ENCODE data around the gene ZNF19.
A peak's percentile ranks its signal among the peaks of the same experiment; 100 is the strongest.

Gene ZNF19

DNA sequence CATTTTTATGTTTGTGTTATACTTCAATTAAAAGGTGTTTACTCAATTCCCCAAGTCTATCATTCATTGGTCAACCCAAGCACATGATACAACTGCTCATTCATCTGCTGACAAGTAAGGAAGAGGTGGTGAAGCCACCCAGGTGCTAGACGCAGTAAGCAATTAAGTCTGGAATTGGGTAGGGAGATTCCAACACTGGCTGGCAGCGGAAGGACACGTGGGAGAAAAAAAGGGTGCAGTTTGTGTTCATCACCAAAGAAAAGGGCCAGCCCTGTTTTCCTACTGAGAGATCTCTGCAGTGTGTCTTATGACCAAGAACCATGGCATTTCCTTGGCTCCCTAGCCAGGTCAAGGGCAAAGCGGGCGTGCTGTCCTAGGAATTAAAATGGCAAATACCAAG is 15.2 kb downstream of the ZNF19 start:
- Histone ChIP-seq H3K4me1 (ENCODE audit: control insufficient read depth, insufficient read depth, low read length, poor library complexity, severe bottlenecking) (no peaks in the 10 kb centered on the region), H3K27ac (ENCODE audit: insufficient read depth, low read length, poor library complexity, severe bottlenecking) (no peak overlapping the region), H3K27me3 (replicated peaks; ENCODE audit: control insufficient read depth, insufficient read depth, low read length, poor library complexity, severe bottlenecking) (no peaks in the 10 kb centered on the region), H3K36me3 (ENCODE audit: control insufficient read depth, insufficient read depth, low read length) (peaks cover 10% of the 10 kb centered on the region), H3K9me3 (ENCODE audit: control insufficient read depth, low read length) (no peaks in the 10 kb centered on the region), H3K4me3 (ENCODE audit: insufficient read depth, low read depth, low read length, poor library complexity, severe bottlenecking) (no peak overlapping the region)
- no peak for DNase-seq

DNA sequence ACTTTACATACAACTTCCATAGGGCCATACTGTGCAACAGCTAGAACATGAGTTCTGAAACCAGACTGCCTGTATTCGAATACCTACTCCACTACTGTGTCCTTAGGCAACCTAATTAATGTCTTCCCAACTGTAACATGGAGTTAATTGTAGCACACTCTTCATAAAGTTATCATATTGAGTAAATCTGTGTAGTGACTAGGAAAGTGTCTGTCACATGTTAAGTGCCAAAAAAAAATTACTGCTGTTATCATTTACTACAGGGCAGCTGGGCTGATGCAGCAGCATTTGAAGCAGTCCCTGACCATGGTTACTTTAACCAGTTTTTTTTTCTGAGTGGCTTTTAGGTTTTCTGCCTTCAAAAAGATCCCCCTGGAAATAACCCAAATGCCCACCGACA is 16.2 kb downstream of the ZNF19 start:
- Histone ChIP-seq H3K27ac (ENCODE audit: insufficient read depth, low read length, poor library complexity, severe bottlenecking) (no peak overlapping the region), H3K9me3 (ENCODE audit: control insufficient read depth, low read length) (no peaks in the 10 kb centered on the region)

DNA sequence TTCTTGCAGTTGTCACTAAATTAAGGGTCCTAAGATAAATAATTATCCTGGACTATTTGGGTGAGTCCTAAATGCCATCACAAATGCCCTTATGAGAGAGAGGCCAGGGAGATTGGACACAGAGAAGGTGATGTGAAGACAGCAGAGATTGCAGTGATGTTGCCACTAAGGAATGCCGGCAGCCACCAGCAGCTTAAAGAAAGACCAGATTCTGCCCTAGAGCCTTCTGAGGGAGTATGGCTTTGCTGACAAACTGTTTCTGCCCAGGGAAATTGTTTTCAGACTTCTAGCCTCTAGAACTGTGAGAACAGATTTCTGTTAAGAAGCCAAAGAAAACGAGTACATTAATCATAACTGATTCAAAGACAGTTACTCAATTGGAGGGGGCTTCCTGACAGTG is 17.1 kb downstream of the ZNF19 start:
- Histone ChIP-seq H3K36me3 (ENCODE audit: control insufficient read depth, insufficient read depth, low read length) (peaks cover 10% of the 10 kb centered on the region), H3K9me3 (ENCODE audit: control insufficient read depth, low read length) (no peaks in the 10 kb centered on the region), H3K4me3 (ENCODE audit: insufficient read depth, low read depth, low read length, poor library complexity, severe bottlenecking) (no peak overlapping the region), H3K27me3 (replicated peaks; ENCODE audit: control insufficient read depth, insufficient read depth, low read length, poor library complexity, severe bottlenecking) (no peaks in the 10 kb centered on the region), H3K27ac (ENCODE audit: insufficient read depth, low read length, poor library complexity, severe bottlenecking) (no peak overlapping the region), H3K4me1 (ENCODE audit: control insufficient read depth, insufficient read depth, low read length, poor library complexity, severe bottlenecking) (no peaks in the 10 kb centered on the region)
- DNase-seq, result no peak

More for the DNA sequence above, 16.2 kb downstream of the ZNF19 start:
- no peak overlapping the region for H3K4me3 ChIP-seq (ENCODE audit: insufficient read depth, low read depth, low read length, poor library complexity, severe bottlenecking)
- no peaks in the 10 kb centered on the region for H3K4me1 ChIP-seq (ENCODE audit: control insufficient read depth, insufficient read depth, low read length, poor library complexity, severe bottlenecking)
- H3K36me3 ChIP-seq (ENCODE audit: control insufficient read depth, insufficient read depth, low read length), result peaks cover 10% of the 10 kb centered on the region
- DNase-seq, result no peak
- no peaks in the 10 kb centered on the region for H3K27me3 ChIP-seq (replicated peaks; ENCODE audit: control insufficient read depth, insufficient read depth, low read length, poor library complexity, severe bottlenecking)

- Histone ChIP-seq H3K27me3 (replicated peaks; ENCODE audit: control insufficient read depth, insufficient read depth, low read length, poor library complexity, severe bottlenecking) (no peaks in the 10 kb centered on the region), H3K27ac (ENCODE audit: insufficient read depth, low read length, poor library complexity, severe bottlenecking) (no peak overlapping the region), H3K4me3 (ENCODE audit: insufficient read depth, low read depth, low read length, poor library complexity, severe bottlenecking) (no peak overlapping the region), H3K9me3 (ENCODE audit: control insufficient read depth, low read length) (no peaks in the 10 kb centered on the region), H3K4me1 (ENCODE audit: control insufficient read depth, insufficient read depth, low read length, poor library complexity, severe bottlenecking) (no peaks in the 10 kb centered on the region), H3K36me3 (ENCODE audit: control insufficient read depth, insufficient read depth, low read length) (no peaks in the 10 kb centered on the region)
- peak; percentile 7 to 24 (median 15) for DNase-seq
These were observed 21.3 kb downstream of the ZNF19 start for GRCh38 chr16:71467810-71468209.

GRCh38 chr16:71464231-71464630 is 24.9 kb downstream of the ZNF19 start:
- H3K27ac ChIP-seq (ENCODE audit: insufficient read depth, low read length, poor library complexity, severe bottlenecking), result no peak overlapping the region
- no peak overlapping the region for H3K4me3 ChIP-seq (ENCODE audit: insufficient read depth, low read depth, low read length, poor library complexity, severe bottlenecking)
- no peak for DNase-seq
- H3K4me1 ChIP-seq (ENCODE audit: control insufficient read depth, insufficient read depth, low read length, poor library complexity, severe bottlenecking), result peaks cover 3% of the 10 kb centered on the region
- H3K27me3 ChIP-seq (replicated peaks; ENCODE audit: control insufficient read depth, insufficient read depth, low read length, poor library complexity, severe bottlenecking), result no peaks in the 10 kb centered on the region
- H3K36me3 ChIP-seq (ENCODE audit: control insufficient read depth, insufficient read depth, low read length), result no peaks in the 10 kb centered on the region
- H3K9me3 ChIP-seq (ENCODE audit: control insufficient read depth, low read length), result no peaks in the 10 kb centered on the region

DNA sequence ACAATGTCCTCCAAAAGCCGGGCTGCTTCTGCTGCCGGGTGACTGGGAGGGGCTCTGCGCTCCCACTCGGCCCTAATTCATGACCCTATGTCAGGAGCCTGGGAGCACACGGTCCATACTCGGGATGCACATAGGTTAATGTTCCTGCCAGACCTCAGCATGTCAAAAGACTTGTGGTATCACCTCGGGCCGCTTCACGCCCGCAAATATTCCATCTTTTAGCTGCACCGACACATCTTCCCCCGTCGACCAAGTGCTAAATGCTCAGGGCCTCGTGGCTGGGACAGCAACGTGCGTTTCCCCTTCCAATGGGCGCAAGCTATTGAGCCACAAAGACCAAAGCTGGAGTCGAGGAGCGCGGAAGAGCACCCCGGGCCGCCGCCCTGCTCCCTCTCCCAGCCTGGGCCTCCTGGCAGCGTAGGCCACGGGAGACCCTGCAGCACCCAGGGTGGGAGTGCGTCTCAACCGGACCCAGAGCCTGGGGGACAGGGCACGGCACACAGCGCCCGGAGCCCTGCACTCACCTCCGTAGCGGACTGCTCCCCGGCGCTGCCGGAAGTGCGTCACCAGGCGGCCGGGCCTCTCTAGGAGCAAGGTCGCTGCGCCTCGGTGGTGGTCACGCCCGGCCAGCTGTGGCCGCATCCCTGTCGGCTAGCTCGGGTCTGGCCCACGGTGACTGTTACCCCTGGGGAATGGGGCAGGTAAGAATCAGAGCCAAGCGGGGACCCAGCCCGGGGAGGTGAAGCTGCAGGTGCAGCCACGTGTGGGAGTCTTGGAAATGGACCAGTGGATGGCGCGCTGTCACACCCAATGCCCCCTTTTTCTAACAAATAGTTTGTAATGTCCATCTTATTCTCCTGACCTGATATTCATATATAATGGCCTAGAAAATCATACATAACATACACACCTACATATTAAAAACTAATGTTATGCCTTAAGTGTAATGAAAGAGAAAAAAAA is 27.2 kb downstream of the ZNF19 start, which contains the start of gene ZNF23:
Gene ZNF23, minus strand, starts transcription at position 562 of the 963 bp plus-strand sequence. CDS start 5,451 bp downstream, outside the sequence.
- peak; percentile 51 to 60 (median 56) for DNase-seq
- Histone ChIP-seq H3K4me1 (ENCODE audit: control insufficient read depth, insufficient read depth, low read length, poor library complexity, severe bottlenecking) (peaks cover 3% of the 10 kb centered on the region), H3K27me3 (replicated peaks; ENCODE audit: control insufficient read depth, insufficient read depth, low read length, poor library complexity, severe bottlenecking) (no peaks in the 10 kb centered on the region), H3K36me3 (ENCODE audit: control insufficient read depth, insufficient read depth, low read length) (no peaks in the 10 kb centered on the region), H3K9me3 (ENCODE audit: control insufficient read depth, low read length) (no peaks in the 10 kb centered on the region), H3K4me3 (ENCODE audit: insufficient read depth, low read depth, low read length, poor library complexity, severe bottlenecking) (peak within 1 kb of the TSS; percentile 99), H3K27ac (ENCODE audit: insufficient read depth, low read length, poor library complexity, severe bottlenecking) (peak within 1 kb of the TSS; percentile 76)

DNA sequence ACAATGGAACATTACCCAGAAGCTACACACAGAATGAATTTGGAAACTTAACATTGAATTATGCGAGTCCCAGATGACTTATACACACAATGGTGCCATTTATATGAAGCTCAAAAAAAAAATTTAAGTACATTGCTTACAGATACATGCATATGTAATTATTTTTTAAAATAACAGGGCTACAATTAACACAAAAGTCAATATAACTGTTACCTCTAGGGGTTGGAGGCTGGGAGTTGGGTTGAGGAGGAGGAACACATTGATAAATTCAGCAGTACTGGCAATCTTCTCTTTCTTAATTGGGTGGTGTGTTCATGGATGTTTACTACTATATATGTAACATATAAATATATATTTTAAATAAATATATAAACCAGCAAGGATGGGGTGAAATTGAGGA is 28.2 kb downstream of the ZNF19 start:
- no peaks in the 10 kb centered on the region for H3K27me3 ChIP-seq (replicated peaks; ENCODE audit: control insufficient read depth, insufficient read depth, low read length, poor library complexity, severe bottlenecking)
- no peaks in the 10 kb centered on the region for H3K9me3 ChIP-seq (ENCODE audit: control insufficient read depth, low read length)
- no peaks in the 10 kb centered on the region for H3K36me3 ChIP-seq (ENCODE audit: control insufficient read depth, insufficient read depth, low read length)
- peaks cover 3% of the 10 kb centered on the region for H3K4me1 ChIP-seq (ENCODE audit: control insufficient read depth, insufficient read depth, low read length, poor library complexity, severe bottlenecking)
- no peak overlapping the region for H3K27ac ChIP-seq (ENCODE audit: insufficient read depth, low read length, poor library complexity, severe bottlenecking)
- H3K4me3 ChIP-seq (ENCODE audit: insufficient read depth, low read depth, low read length, poor library complexity, severe bottlenecking), result no peak overlapping the region
- no peak for DNase-seq

- H3K36me3 ChIP-seq (ENCODE audit: control insufficient read depth, insufficient read depth, low read length), result no peaks in the 10 kb centered on the region
- peaks cover 3% of the 10 kb centered on the region for H3K4me1 ChIP-seq (ENCODE audit: control insufficient read depth, insufficient read depth, low read length, poor library complexity, severe bottlenecking)
- no peak overlapping the region for H3K27ac ChIP-seq (ENCODE audit: insufficient read depth, low read length, poor library complexity, severe bottlenecking)
- DNase-seq, result no peak
- H3K27me3 ChIP-seq (replicated peaks; ENCODE audit: control insufficient read depth, insufficient read depth, low read length, poor library complexity, severe bottlenecking), result no peaks in the 10 kb centered on the region
- H3K9me3 ChIP-seq (ENCODE audit: control insufficient read depth, low read length), result no peaks in the 10 kb centered on the region
- H3K4me3 ChIP-seq (ENCODE audit: insufficient read depth, low read depth, low read length, poor library complexity, severe bottlenecking), result no peak overlapping the region
These were observed 28.9 kb downstream of the ZNF19 start for GRCh38 chr16:71460236-71460635.

DNA sequence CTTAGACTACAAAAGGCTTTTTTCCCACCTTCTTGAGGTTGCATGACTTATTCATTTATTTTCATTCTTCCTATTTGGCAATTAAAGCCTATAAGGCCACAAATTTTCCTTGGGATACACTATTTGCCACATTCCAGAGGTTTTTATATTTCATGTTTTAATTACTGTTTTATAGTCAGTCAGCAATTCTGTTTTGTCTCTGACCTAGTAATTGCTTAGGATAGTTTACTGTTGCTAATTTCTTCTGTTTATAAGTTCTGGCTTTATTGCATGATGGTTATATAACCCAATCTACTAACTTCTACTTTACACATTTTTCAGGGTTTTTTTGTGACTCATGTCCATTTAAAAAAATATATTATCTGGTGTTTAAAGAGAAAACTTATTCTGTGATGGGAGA is 29.6 kb downstream of the ZNF19 start:
- H3K9me3 ChIP-seq (ENCODE audit: control insufficient read depth, low read length), result no peaks in the 10 kb centered on the region
- no peak overlapping the region for H3K27ac ChIP-seq (ENCODE audit: insufficient read depth, low read length, poor library complexity, severe bottlenecking)
- no peaks in the 10 kb centered on the region for H3K36me3 ChIP-seq (ENCODE audit: control insufficient read depth, insufficient read depth, low read length)
- H3K27me3 ChIP-seq (replicated peaks; ENCODE audit: control insufficient read depth, insufficient read depth, low read length, poor library complexity, severe bottlenecking), result no peaks in the 10 kb centered on the region
- H3K4me3 ChIP-seq (ENCODE audit: insufficient read depth, low read depth, low read length, poor library complexity, severe bottlenecking), result no peak overlapping the region
- no peak for DNase-seq
- H3K4me1 ChIP-seq (ENCODE audit: control insufficient read depth, insufficient read depth, low read length, poor library complexity, severe bottlenecking), result peaks cover 3% of the 10 kb centered on the region

DNA sequence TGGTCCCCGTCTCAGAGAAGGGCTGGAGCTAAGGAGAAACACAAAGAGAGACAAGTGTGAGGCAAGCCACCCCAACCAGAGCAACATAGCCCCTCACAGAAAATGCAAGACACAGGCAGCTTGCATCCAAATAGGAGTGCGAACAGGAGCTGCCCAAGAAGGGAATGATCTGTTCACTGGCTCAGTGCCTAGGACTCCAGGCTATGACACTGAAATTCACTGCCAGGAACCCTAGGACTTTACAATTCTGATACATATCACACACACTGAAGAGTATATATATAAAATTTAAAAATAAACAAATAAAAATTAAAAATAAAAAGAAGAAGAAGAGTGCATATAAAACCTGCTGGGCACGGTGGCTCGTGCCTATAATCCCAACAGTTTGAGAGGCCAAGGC is 32.3 kb downstream of the ZNF19 start:
- H3K9me3 ChIP-seq (ENCODE audit: control insufficient read depth, low read length), result no peaks in the 10 kb centered on the region
- no peak for DNase-seq
- H3K36me3 ChIP-seq (ENCODE audit: control insufficient read depth, insufficient read depth, low read length), result peaks cover 24% of the 10 kb centered on the region
- peaks cover 3% of the 10 kb centered on the region for H3K4me1 ChIP-seq (ENCODE audit: control insufficient read depth, insufficient read depth, low read length, poor library complexity, severe bottlenecking)
- H3K27me3 ChIP-seq (replicated peaks; ENCODE audit: control insufficient read depth, insufficient read depth, low read length, poor library complexity, severe bottlenecking), result no peaks in the 10 kb centered on the region
- no peak overlapping the region for H3K27ac ChIP-seq (ENCODE audit: insufficient read depth, low read length, poor library complexity, severe bottlenecking)
- no peak overlapping the region for H3K4me3 ChIP-seq (ENCODE audit: insufficient read depth, low read depth, low read length, poor library complexity, severe bottlenecking)

Measured in effector memory CD4-positive, alpha-beta T cell (primary cell).